Karpas-422 (cell line): ENCODE results near the gene KCNJ6. TPM values are rescaled to one million over a fixed set of nuclear protein-coding genes. Genes with fewer than 3 reads are reported as not detected.

ENCODE experiments used
- DNase-seq: peaks from one replicate; pipeline ENCODE4 v3.0.0-alpha.2; 2015
- H2AFZ ChIP-seq: fragments of 200-600 bp; sonication (generic); 2 replicates; pipeline ENCODE4 v1.6.1; 2014; ENCODE audit warnings: antibody characterized with exemption, low read length, mixed read lengths
- H3K27ac ChIP-seq: fragments of 200-600 bp; sonication (generic); 2 replicates; pipeline ENCODE4 v1.5.1; 2014; ENCODE audit warnings: mild to moderate bottlenecking, low read length, moderate library complexity
- H3K27me3 ChIP-seq: fragments of 200-600 bp; sonication (generic); 2 replicates; pipeline ENCODE4 v1.6.1; 2014; ENCODE audit warnings: low read length, mixed read lengths
- H3K36me3 ChIP-seq: fragments of 200-600 bp; sonication (generic); 2 replicates; pipeline ENCODE4 v1.6.1; 2014; ENCODE audit warnings: low read length, mixed read lengths; ENCODE audit not compliant: insufficient read depth
- H3K4me1 ChIP-seq: fragments of 200-600 bp; sonication (generic); 2 replicates; pipeline ENCODE4 v1.6.1; 2014; ENCODE audit warnings: mild to moderate bottlenecking, low read length, mixed read lengths
- H3K4me2 ChIP-seq: fragments of 200-600 bp; sonication (generic); 2 replicates; pipeline ENCODE4 v1.6.1; 2014; ENCODE audit warnings: low read length, low read depth, mild to moderate bottlenecking; ENCODE audit not compliant: poor library complexity, severe bottlenecking
- H3K4me3 ChIP-seq: fragments of 200-600 bp; sonication (generic); 2 replicates; pipeline ENCODE4 v1.5.1; 2014; ENCODE audit warnings: mild to moderate bottlenecking, antibody characterized with exemption, low read length, mixed read lengths
- H3K79me2 ChIP-seq: fragments of 200-600 bp; sonication (generic); 2 replicates; pipeline ENCODE4 v1.6.1; 2014; ENCODE audit warnings: mild to moderate bottlenecking, low read length, mixed read lengths
- H3K9ac ChIP-seq: fragments of 200-600 bp; sonication (generic); 2 replicates; pipeline ENCODE4 v1.6.0; 2014; ENCODE audit warnings: low read length
- H3K9me2 ChIP-seq: fragments of 200-600 bp; sonication (generic), shearing (Covaris generic); replicated peaks from 2 replicates; pipeline ENCODE4 v1.6.0; 2014; ENCODE audit warnings: mild to moderate bottlenecking, low read length, moderate library complexity; ENCODE audit not compliant: insufficient read depth
- H3K9me3 ChIP-seq: fragments of 300-700, 200-600 bp; sonication (generic); 2 replicates; pipeline ENCODE4 v1.6.1; 2014; ENCODE audit warnings: low read length, mixed read lengths
- H4K20me1 ChIP-seq: fragments of 200-600 bp; sonication (generic); 2 replicates; pipeline ENCODE4 v1.6.1; 2014; ENCODE audit warnings: mild to moderate bottlenecking, antibody characterized with exemption, low read length, low read depth; ENCODE audit not compliant: insufficient read depth
- total RNA-seq: library from RNA; depleted of rRNA; stranded (reverse); fragments of >200 nt; shearing (Covaris generic); gene quantifications from 2 replicates; pipeline ENCODE4 v1.2.3, GENCODE V29; 2014; ENCODE audit warnings: low replicate concordance; rRNA removed

The KCNJ6 gene, protein sequence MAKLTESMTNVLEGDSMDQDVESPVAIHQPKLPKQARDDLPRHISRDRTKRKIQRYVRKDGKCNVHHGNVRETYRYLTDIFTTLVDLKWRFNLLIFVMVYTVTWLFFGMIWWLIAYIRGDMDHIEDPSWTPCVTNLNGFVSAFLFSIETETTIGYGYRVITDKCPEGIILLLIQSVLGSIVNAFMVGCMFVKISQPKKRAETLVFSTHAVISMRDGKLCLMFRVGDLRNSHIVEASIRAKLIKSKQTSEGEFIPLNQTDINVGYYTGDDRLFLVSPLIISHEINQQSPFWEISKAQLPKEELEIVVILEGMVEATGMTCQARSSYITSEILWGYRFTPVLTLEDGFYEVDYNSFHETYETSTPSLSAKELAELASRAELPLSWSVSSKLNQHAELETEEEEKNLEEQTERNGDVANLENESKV
- not detected in 2 replicates for total RNA-seq

DNA sequence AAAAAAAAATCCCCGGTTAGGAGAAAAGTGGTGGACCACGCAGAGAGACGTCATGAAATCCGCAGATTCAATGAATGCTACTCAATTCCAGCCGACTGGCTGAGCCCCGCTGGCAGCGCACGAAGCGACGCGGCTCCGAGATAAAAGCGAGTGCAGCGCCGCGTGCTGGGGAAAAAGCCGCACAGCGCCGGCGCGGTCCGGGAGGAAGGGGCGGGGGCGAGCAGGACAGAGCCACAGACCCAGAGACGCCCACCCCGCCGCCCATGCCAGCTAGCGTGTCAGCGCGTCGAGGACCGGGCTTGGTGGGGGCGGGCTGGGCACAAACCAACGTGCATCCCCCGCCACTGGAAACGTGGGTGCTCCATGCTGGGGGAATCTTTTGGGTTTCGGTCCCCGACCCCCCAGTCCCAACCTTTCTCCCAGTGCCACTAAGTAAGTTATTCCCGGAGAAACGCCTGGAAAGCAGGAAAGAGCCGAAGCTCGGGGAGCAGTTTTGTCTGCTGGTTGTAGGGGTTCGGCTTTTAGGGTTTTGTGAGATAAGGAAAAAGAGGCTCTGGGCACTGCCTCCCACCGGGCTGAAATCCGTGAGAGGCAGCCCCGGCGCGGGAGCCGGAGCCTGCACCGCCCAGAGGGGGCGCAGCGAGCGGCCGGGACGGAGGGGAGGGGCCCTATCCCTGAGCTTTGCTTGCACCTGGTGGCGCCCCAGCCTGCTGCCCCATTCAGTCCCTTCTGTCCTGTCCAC, at the start of gene KCNJ6:
Gene KCNJ6, minus strand, starts transcription at position 148 of the 742 bp plus-strand sequence. CDS start 75,775 bp downstream, outside the sequence.
- Histone ChIP-seq H3K27ac (no peak within 1 kb of the TSS), H3K4me2 (no peak within 1 kb of the TSS), H3K9ac (no peak within 1 kb of the TSS), H3K27me3 (no peaks in the 10 kb centered on the region), H3K9me2 (no peaks in the 10 kb centered on the region), H3K9me3 (no peaks in the 10 kb centered on the region), H4K20me1 (no peaks in the 10 kb centered on the region), H3K36me3 (no peaks in the 10 kb centered on the region), H2AFZ (no peak within 1 kb of the TSS), H3K4me1 (no peaks in the 10 kb centered on the region), H3K79me2 (no peaks in the 10 kb centered on the region), H3K4me3 (no peak within 1 kb of the TSS)
- no peak for DNase-seq

DNA sequence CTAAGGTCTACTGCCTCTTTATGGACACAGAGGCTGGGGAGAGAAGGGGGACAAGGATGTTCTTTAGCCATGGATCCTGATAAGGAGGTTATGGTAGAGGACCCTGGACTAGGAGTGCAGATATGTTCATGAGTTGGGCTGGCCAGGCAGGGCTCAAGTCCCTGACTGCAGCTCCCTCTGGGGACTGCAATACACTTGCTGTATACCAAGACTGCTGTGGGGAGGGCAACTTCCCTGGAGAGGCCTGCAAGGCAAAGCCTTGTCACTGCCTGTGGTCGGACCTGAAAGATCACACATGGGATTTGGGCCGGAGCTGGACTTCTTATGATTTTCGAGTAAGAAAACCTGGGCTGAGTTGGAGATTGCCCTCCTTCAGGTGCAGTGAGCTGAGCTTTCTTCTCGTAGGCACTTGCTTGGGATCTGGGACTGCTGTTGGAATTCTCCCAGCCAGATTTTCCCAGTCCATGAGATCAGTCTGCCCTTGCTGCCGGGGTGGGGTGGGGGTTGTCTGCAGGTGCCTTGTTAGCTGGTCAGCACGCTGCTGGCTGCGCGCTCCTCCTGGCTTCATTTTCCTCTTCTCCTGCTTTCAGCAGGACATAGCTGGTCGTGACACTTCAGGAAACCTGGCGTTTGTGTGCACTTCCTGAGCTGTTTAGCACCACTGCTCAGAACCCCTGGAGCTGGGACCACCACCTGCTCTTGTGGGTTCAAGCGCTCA, 49.0 kb upstream of the KCNJ6 start:
- Histone ChIP-seq H3K4me2 (no peak overlapping the region), H3K36me3 (no peaks in the 10 kb centered on the region), H2AFZ (no peak overlapping the region), H3K27ac (no peak overlapping the region), H3K4me3 (no peak overlapping the region), H3K4me1 (no peaks in the 10 kb centered on the region), H3K79me2 (no peaks in the 10 kb centered on the region), H3K9me2 (no peaks in the 10 kb centered on the region), H3K27me3 (no peaks in the 10 kb centered on the region), H3K9me3 (no peaks in the 10 kb centered on the region), H4K20me1 (no peaks in the 10 kb centered on the region), H3K9ac (no peak overlapping the region)
- DNase-seq: no peak

DNA sequence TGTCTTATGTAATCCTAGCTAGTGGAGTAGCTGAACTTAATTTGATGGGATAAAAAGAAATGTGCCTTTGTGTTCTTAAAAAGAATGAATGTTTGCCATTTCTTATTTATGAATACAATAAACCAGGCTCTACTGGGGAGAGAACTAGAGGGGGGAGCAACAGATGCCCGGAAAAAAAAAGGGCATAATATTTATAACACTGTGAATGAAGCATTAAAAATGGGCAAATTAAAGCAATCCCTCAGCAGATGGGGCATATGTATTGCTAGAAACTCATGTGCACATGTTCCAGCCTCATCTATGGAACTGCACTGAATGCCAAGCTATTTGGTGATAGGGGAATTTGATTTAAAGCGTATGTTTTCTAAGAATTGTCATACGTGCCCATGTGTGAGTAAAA, 42.3 kb upstream of the KCNJ6 start:
- Histone ChIP-seq H3K9ac (no peak overlapping the region), H3K27ac (no peak overlapping the region), H3K9me2 (no peaks in the 10 kb centered on the region), H3K4me3 (no peak overlapping the region), H4K20me1 (no peaks in the 10 kb centered on the region), H2AFZ (no peak overlapping the region), H3K79me2 (no peaks in the 10 kb centered on the region), H3K27me3 (no peaks in the 10 kb centered on the region), H3K4me2 (no peak overlapping the region), H3K36me3 (no peaks in the 10 kb centered on the region), H3K4me1 (no peaks in the 10 kb centered on the region), H3K9me3 (no peaks in the 10 kb centered on the region)
- DNase-seq: no peak

- H3K9ac ChIP-seq: no peak overlapping the region
- H3K27me3 ChIP-seq: no peaks in the 10 kb centered on the region
- H2AFZ ChIP-seq: no peak overlapping the region
- H4K20me1 ChIP-seq: no peaks in the 10 kb centered on the region
- H3K9me3 ChIP-seq: no peaks in the 10 kb centered on the region
- H3K4me2 ChIP-seq: no peak overlapping the region
- no peaks in the 10 kb centered on the region for H3K36me3 ChIP-seq
- H3K4me3 ChIP-seq: no peak overlapping the region
- no peaks in the 10 kb centered on the region for H3K4me1 ChIP-seq
- no peak for DNase-seq
- H3K79me2 ChIP-seq: no peaks in the 10 kb centered on the region
- H3K27ac ChIP-seq: no peak overlapping the region
- H3K9me2 ChIP-seq: no peaks in the 10 kb centered on the region
Observed at GRCh38 chr21:37956772-37957171, 40.5 kb upstream of the KCNJ6 start.

GRCh38 chr21:37945036-37945435, 28.8 kb upstream of the KCNJ6 start:
- no peak overlapping the region for H2AFZ ChIP-seq
- no peaks in the 10 kb centered on the region for H3K79me2 ChIP-seq
- no peaks in the 10 kb centered on the region for H3K36me3 ChIP-seq
- H3K9me3 ChIP-seq: no peaks in the 10 kb centered on the region
- no peaks in the 10 kb centered on the region for H3K9me2 ChIP-seq
- H3K4me2 ChIP-seq: no peak overlapping the region
- H3K4me3 ChIP-seq: no peak overlapping the region
- no peaks in the 10 kb centered on the region for H4K20me1 ChIP-seq
- DNase-seq: no peak
- H3K27me3 ChIP-seq: no peaks in the 10 kb centered on the region
- no peaks in the 10 kb centered on the region for H3K4me1 ChIP-seq
- H3K9ac ChIP-seq: no peak overlapping the region
- no peak overlapping the region for H3K27ac ChIP-seq

GRCh38 chr21:37944496-37944895, 28.2 kb upstream of the KCNJ6 start:
- DNase-seq: no peak
- no peaks in the 10 kb centered on the region for H3K9me2 ChIP-seq
- no peak overlapping the region for H3K27ac ChIP-seq
- no peaks in the 10 kb centered on the region for H3K9me3 ChIP-seq
- H3K79me2 ChIP-seq: no peaks in the 10 kb centered on the region
- no peak overlapping the region for H3K4me2 ChIP-seq
- H2AFZ ChIP-seq: no peak overlapping the region
- no peaks in the 10 kb centered on the region for H4K20me1 ChIP-seq
- no peaks in the 10 kb centered on the region for H3K27me3 ChIP-seq
- H3K4me1 ChIP-seq: no peaks in the 10 kb centered on the region
- H3K4me3 ChIP-seq: no peak overlapping the region
- H3K36me3 ChIP-seq: no peaks in the 10 kb centered on the region
- H3K9ac ChIP-seq: no peak overlapping the region

DNA sequence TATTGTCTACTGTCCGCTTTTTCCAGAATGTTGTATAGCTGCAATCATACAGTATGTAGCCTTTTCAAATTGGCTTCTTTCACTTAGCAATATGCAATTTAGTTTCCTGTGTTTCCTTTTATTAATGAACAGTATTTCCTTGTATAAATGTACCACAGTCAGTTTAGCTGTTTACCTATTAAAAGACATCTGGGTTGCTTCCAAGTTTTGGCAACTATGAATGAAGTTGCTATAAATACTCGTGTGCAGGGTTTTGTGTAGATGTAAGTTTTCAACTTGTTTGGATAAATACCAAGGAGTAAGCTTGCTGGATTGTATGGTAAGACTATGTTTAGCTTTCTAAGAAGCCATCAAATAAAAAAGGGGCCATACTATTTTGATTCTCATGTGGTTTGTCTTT, 24.4 kb upstream of the KCNJ6 start:
- H3K27ac ChIP-seq: no peak overlapping the region
- H3K79me2 ChIP-seq: no peaks in the 10 kb centered on the region
- H3K4me1 ChIP-seq: no peaks in the 10 kb centered on the region
- no peak overlapping the region for H3K9ac ChIP-seq
- no peaks in the 10 kb centered on the region for H3K36me3 ChIP-seq
- no peak overlapping the region for H3K4me2 ChIP-seq
- H3K9me3 ChIP-seq: no peaks in the 10 kb centered on the region
- H3K27me3 ChIP-seq: no peaks in the 10 kb centered on the region
- DNase-seq: no peak
- H3K4me3 ChIP-seq: no peak overlapping the region
- H4K20me1 ChIP-seq: no peaks in the 10 kb centered on the region
- no peaks in the 10 kb centered on the region for H3K9me2 ChIP-seq
- no peak overlapping the region for H2AFZ ChIP-seq

GRCh38 chr21:37939838-37940237, 23.6 kb upstream of the KCNJ6 start:
- Histone ChIP-seq H3K9me2 (no peaks in the 10 kb centered on the region), H4K20me1 (no peaks in the 10 kb centered on the region), H3K79me2 (no peaks in the 10 kb centered on the region), H3K36me3 (no peaks in the 10 kb centered on the region), H2AFZ (no peak overlapping the region), H3K4me2 (no peak overlapping the region), H3K9me3 (no peaks in the 10 kb centered on the region), H3K27ac (no peak overlapping the region), H3K4me1 (no peaks in the 10 kb centered on the region), H3K27me3 (no peaks in the 10 kb centered on the region), H3K4me3 (no peak overlapping the region), H3K9ac (no peak overlapping the region)
- DNase-seq: no peak
